ENCODE data around the gene SCP2.

The SCP2 gene

DNA sequence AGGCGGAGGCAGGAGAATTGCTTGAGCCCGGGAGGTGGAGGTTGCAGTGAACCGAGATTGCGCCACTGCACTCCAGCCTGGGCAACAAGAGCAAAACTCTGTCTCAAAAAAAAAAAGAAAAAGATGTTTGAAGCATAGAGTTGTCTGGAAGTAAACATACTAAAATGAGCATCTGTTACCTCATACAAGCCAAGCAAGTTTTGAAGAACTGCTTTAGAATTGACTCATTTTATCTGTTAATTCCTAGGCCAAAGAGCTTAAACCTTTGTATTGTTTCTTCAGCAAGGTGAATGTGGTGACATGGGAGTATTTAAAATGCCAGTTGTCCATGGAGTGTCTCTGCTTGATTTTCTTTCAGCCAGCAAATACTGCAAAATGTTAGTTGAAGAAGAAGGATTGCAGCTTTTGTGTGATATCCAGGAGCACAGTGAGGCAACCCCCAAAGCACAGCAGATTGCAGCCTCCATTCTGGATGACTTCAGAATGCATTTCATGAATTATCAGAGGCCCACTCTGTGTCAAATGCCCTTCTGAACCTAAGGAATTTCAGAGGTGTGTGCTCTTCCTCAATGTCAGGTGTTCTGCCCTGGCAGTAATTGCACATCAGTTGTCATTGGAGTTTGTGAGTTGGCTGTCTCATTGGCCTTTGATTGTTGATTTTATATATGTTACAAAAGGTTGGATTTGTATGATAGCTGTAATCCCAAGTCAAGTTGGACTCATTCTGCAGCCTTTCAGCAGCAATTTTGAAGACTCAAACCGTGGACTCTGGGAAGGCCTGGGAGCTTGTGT lies 34.5 kb upstream of the SCP2 start:
- no peaks in the 10 kb centered on the region for H3K4me1 ChIP-seq (ENCODE audit: insufficient read depth, poor library complexity, severe bottlenecking)
- H3K27ac ChIP-seq (ENCODE audit: poor library complexity, severe bottlenecking) = no peak overlapping the region
- H3K36me3 ChIP-seq (ENCODE audit: low read depth) = peaks cover 56% of the 10 kb centered on the region
- TF ChIP-seq, protein P1, sequence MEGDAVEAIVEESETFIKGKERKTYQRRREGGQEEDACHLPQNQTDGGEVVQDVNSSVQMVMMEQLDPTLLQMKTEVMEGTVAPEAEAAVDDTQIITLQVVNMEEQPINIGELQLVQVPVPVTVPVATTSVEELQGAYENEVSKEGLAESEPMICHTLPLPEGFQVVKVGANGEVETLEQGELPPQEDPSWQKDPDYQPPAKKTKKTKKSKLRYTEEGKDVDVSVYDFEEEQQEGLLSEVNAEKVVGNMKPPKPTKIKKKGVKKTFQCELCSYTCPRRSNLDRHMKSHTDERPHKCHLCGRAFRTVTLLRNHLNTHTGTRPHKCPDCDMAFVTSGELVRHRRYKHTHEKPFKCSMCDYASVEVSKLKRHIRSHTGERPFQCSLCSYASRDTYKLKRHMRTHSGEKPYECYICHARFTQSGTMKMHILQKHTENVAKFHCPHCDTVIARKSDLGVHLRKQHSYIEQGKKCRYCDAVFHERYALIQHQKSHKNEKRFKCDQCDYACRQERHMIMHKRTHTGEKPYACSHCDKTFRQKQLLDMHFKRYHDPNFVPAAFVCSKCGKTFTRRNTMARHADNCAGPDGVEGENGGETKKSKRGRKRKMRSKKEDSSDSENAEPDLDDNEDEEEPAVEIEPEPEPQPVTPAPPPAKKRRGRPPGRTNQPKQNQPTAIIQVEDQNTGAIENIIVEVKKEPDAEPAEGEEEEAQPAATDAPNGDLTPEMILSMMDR (IDR thresholded peaks at IDR 0.05; ENCODE audit: poor library complexity, severe bottlenecking) = no peak
- H3K9me3 ChIP-seq (ENCODE audit: severe bottlenecking) = no peaks in the 10 kb centered on the region
- ATAC-seq (ENCODE audit: low read depth) (no peak), DNase-seq (ENCODE audit: low spot score) (no peak)
- no peaks in the 10 kb centered on the region for H3K27me3 ChIP-seq (ENCODE audit: insufficient read depth, poor library complexity, severe bottlenecking)
- no peak overlapping the region for H3K4me3 ChIP-seq (ENCODE audit: severe bottlenecking)

GRCh38 chr1:52899445-52899894 lies 27.6 kb upstream of the SCP2 start:
- no peaks in the 10 kb centered on the region for H3K27me3 ChIP-seq (ENCODE audit: insufficient read depth, poor library complexity, severe bottlenecking)
- H3K4me1 ChIP-seq (ENCODE audit: insufficient read depth, poor library complexity, severe bottlenecking) = no peaks in the 10 kb centered on the region
- H3K27ac ChIP-seq (ENCODE audit: poor library complexity, severe bottlenecking) = no peak overlapping the region
- ATAC-seq (ENCODE audit: low read depth) = no peak
- H3K36me3 ChIP-seq (ENCODE audit: low read depth) = peaks cover 18% of the 10 kb centered on the region
- no peaks in the 10 kb centered on the region for H3K9me3 ChIP-seq (ENCODE audit: severe bottlenecking)
- no peak for DNase-seq (ENCODE audit: low spot score)
- TF ChIP-seq, protein P1 (IDR thresholded peaks at IDR 0.05; ENCODE audit: poor library complexity, severe bottlenecking) = no peak
- H3K4me3 ChIP-seq (ENCODE audit: severe bottlenecking) = no peak overlapping the region

GRCh38 chr1:52900402-52900801 lies 26.7 kb upstream of the SCP2 start:
- Histone ChIP-seq H3K27ac (ENCODE audit: poor library complexity, severe bottlenecking) (no peak overlapping the region), H3K4me3 (ENCODE audit: severe bottlenecking) (no peak overlapping the region), H3K9me3 (ENCODE audit: severe bottlenecking) (no peaks in the 10 kb centered on the region), H3K4me1 (ENCODE audit: insufficient read depth, poor library complexity, severe bottlenecking) (no peaks in the 10 kb centered on the region), H3K36me3 (ENCODE audit: low read depth) (peaks cover 13% of the 10 kb centered on the region), H3K27me3 (ENCODE audit: insufficient read depth, poor library complexity, severe bottlenecking) (no peaks in the 10 kb centered on the region)
- DNase-seq (ENCODE audit: low spot score) = no peak
- ATAC-seq (ENCODE audit: low read depth) = no peak
- TF ChIP-seq, protein P1 (IDR thresholded peaks at IDR 0.05; ENCODE audit: poor library complexity, severe bottlenecking) = no peak

DNA sequence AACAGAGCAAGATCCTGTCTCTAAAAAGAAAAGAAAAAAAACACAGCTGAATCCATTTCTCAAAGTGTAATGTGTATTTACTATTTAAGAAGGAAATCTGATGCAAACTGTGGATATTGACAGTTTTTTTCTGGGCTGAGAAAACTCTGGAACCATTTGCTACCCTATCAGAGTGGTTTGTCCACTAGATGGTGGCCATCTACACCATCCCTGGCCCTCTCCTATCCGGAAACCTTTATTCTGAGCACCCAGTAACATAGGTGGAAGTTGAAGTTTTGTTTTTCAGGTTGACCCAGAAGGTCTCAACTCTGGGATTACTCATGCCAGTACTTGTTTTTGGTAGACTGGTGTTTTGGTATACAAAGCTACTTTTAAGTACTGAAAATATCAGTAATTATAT lies 25.7 kb upstream of the SCP2 start:
- Histone ChIP-seq H3K4me1 (ENCODE audit: insufficient read depth, poor library complexity, severe bottlenecking) (no peaks in the 10 kb centered on the region), H3K36me3 (ENCODE audit: low read depth) (peaks cover 3% of the 10 kb centered on the region), H3K4me3 (ENCODE audit: severe bottlenecking) (no peak overlapping the region), H3K9me3 (ENCODE audit: severe bottlenecking) (no peaks in the 10 kb centered on the region), H3K27me3 (ENCODE audit: insufficient read depth, poor library complexity, severe bottlenecking) (no peaks in the 10 kb centered on the region), H3K27ac (ENCODE audit: poor library complexity, severe bottlenecking) (no peak overlapping the region)
- ATAC-seq (ENCODE audit: low read depth) = no peak
- TF ChIP-seq, protein P1 (IDR thresholded peaks at IDR 0.05; ENCODE audit: poor library complexity, severe bottlenecking) = no peak
- DNase-seq (ENCODE audit: low spot score) = no peak

Data from RWPE2 (cell line).